NOMO-1 (cell line): Measurements from ENCODE around the gene PARP1.

Experiments used
- DNase-seq, 2 experiments: peaks; one replicate each; lab custom pipeline; 2025; ENCODE audit not compliant: unreplicated experiment in 2 of 2; lab: John Stamatoyannopoulos, UW

PARP1 gene

GRCh38 chr1:226384040-226384439 lies 23.9 kb downstream of the PARP1 start:
- DNase-seq: no peak

GRCh38 chr1:226382030-226382429 lies 25.9 kb downstream of the PARP1 start:
- DNase-seq: no peak

GRCh38 chr1:226381226-226381998 lies 26.5 kb downstream of the PARP1 start:
- no peak for DNase-seq

GRCh38 chr1:226378071-226378470 lies 29.8 kb downstream of the PARP1 start:
- DNase-seq: no peak

GRCh38 chr1:226376300-226376699 lies 31.6 kb downstream of the PARP1 start:
- DNase-seq: no peak

GRCh38 chr1:226373376-226373775 lies 34.5 kb downstream of the PARP1 start:
- no peak for DNase-seq

GRCh38 chr1:226372885-226373284 lies 35.0 kb downstream of the PARP1 start:
- no peak for DNase-seq

- DNase-seq: no peak
These were observed 35.9 kb downstream of the PARP1 start for GRCh38 chr1:226371866-226372490.

- DNase-seq: no peak
These were observed 36.7 kb downstream of the PARP1 start for GRCh38 chr1:226371027-226371694.

GRCh38 chr1:226370144-226370923 lies 37.6 kb downstream of the PARP1 start:
- no peak for DNase-seq

GRCh38 chr1:226369110-226369509 lies 38.8 kb downstream of the PARP1 start:
- DNase-seq: no peak

- DNase-seq: no peak
These were observed 41.6 kb downstream of the PARP1 start for GRCh38 chr1:226366290-226366689.

- no peak for DNase-seq
These were observed 42.1 kb downstream of the PARP1 start for GRCh38 chr1:226365831-226366231.

GRCh38 chr1:226364901-226365565 lies 42.9 kb downstream of the PARP1 start:
- DNase-seq: no peak

- no peak for DNase-seq
These were observed 43.4 kb downstream of the PARP1 start for GRCh38 chr1:226364514-226364899.

GRCh38 chr1:226363801-226364513 lies 43.9 kb downstream of the PARP1 start:
- DNase-seq: no peak

- DNase-seq: no peak
These were observed 44.9 kb downstream of the PARP1 start for GRCh38 chr1:226362891-226363447.

GRCh38 chr1:226362361-226362760 lies 45.5 kb downstream of the PARP1 start:
- no peak for DNase-seq

GRCh38 chr1:226360106-226360746 lies 47.7 kb downstream of the PARP1 start:
- no peak for DNase-seq
